ENCODE data around the gene SNRPD3.
"Not testable (repeated sequence)": the region's sequence is repeated elsewhere in the genome, so short reads cannot be mapped to it uniquely, and the experiment has no call there.

- TF ChIP-seq CHD2 (IDR thresholded peaks at IDR 0.05; ENCODE audit: low read length, partially characterized antibody); MXI1 (IDR thresholded peaks at IDR 0.05; ENCODE audit: low read depth, low read length); RFX5 (IDR thresholded peaks at IDR 0.05; ENCODE audit: low read length); CTCF (IDR thresholded peaks at IDR 0.05); USF2 (IDR thresholded peaks at IDR 0.05; ENCODE audit: borderline replicate concordance, low read depth, low read length); EP300 (IDR thresholded peaks at IDR 0.05; ENCODE audit: borderline replicate concordance in 1 of 2, low read depth in 1 of 2, low read length in 1 of 2): not testable (repeated sequence)
Measured at GRCh38 chr22:24530968-24531367, 24.8 kb upstream of the SNRPD3 start.
